22Rv1 (cell line): ENCODE measurements around the gene TAPBPL.

Source experiments
- ZFX ChIP-seq: fragments of 450-650 bp; IDR thresholded peaks from 2 replicates; pipeline ENCODE4 v1.6.1; 2017; ENCODE audit warnings: antibody characterized with exemption, borderline replicate concordance
- TF ChIP-seq, protein P1 (sequence below): fragments of 450-650 bp; IDR thresholded peaks from 2 replicates; pipeline ENCODE4 v1.5.1; 2017; ENCODE audit warnings: mild to moderate bottlenecking

DNA sequence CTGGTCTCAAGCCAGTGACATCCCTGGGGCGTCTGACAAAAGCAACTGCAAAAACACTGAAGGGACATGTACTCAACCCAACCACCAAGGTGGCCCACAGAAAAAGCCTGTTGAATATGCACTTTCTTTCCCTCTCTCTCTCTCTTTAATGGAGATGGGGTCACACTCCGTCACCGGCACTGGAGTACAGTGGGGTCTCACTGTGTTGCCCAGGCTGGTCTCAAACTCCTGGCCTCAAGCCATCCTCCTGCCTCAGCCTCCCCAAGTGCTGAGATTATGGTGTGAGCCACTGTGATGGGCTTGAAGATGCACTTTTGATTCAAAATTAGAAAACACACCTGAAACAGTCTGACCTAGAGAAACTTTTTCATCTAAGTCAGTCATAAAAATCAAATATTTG is 14.3 kb upstream of the TAPBPL start:
- TF ChIP-seq, protein P1, sequence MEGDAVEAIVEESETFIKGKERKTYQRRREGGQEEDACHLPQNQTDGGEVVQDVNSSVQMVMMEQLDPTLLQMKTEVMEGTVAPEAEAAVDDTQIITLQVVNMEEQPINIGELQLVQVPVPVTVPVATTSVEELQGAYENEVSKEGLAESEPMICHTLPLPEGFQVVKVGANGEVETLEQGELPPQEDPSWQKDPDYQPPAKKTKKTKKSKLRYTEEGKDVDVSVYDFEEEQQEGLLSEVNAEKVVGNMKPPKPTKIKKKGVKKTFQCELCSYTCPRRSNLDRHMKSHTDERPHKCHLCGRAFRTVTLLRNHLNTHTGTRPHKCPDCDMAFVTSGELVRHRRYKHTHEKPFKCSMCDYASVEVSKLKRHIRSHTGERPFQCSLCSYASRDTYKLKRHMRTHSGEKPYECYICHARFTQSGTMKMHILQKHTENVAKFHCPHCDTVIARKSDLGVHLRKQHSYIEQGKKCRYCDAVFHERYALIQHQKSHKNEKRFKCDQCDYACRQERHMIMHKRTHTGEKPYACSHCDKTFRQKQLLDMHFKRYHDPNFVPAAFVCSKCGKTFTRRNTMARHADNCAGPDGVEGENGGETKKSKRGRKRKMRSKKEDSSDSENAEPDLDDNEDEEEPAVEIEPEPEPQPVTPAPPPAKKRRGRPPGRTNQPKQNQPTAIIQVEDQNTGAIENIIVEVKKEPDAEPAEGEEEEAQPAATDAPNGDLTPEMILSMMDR: no peak
- TF ChIP-seq ZFX: no peak
